Thyroid gland (tissue), 4 donors: ENCODE results near the gene ERCC3. TPM values are rescaled to one million over a fixed set of nuclear protein-coding genes. Genes with fewer than 3 reads are reported as not detected.

Source experiments
- DNase-seq, 2 donors: peaks; one replicate each; pipeline ENCODE4 v3.0.0-alpha.2; 2019
- H3K27ac ChIP-seq, 3 donors: fragments of 200-600 bp; sonication (generic); 1 replicate in 2 of 3; 2 replicates in 1 of 3; pipeline ENCODE4 v1.5.1; 2016 to 2019; ENCODE audit warnings: mild to moderate bottlenecking in 1 of 3, moderate library complexity in 1 of 3
- H3K27me3 ChIP-seq: fragments of 200-600 bp; sonication (generic); one replicate; pipeline ENCODE4 v1.5.1; 2019
- H3K36me3 ChIP-seq, 2 donors: fragments of 200-600 bp; sonication (generic); one replicate each; pipeline ENCODE4 v1.5.1; 2016 to 2019
- H3K4me1 ChIP-seq, 2 donors: fragments of 200-600 bp; sonication (generic); one replicate each; pipeline ENCODE4 v1.5.1; 2017 to 2019
- H3K4me3 ChIP-seq, 3 donors: fragments of 200-600 bp; sonication (generic); replicated peaks in 1 of 3; 1 replicate in 2 of 3; 2 replicates in 1 of 3; pipeline ENCODE4 v1.5.1; 2016; ENCODE audit warnings: mild to moderate bottlenecking in 1 of 3
- H3K9me3 ChIP-seq: fragments of 200-600 bp; sonication (generic); one replicate; pipeline ENCODE4 v1.5.1; 2017
- POLR2A ChIP-seq, 2 donors: fragments of 450-650 bp; IDR thresholded peaks; one replicate each; pipeline ENCODE4 v1.6.1; 2017; ENCODE audit warnings: antibody characterized with exemption in 2 of 2, mild to moderate bottlenecking in 2 of 2, moderate library complexity in 1 of 2
- WGBS, 2 donors: methylation state at CpG; one replicate each; pipeline ENCODE4 v1.1.5; 2017; 5-methylcytosine and 5-hydroxymethylcytosine counted together
- intact Hi-C: fragments of 100-400 bp; cut with DNase I; formaldehyde crosslinking; loops from one replicate; pipeline ENCODE4 v1.15.1; 2023
- total RNA-seq, 4 donors: library from RNA; depleted of rRNA; stranded (reverse); fragments of >200 nt; gene quantifications; one replicate each; pipeline ENCODE4 v1.2.3, GENCODE V29; 2016
- TF ChIP-seq, protein P1 (sequence below), 6 experiments: fragments of 200-600 bp in 3 of 6; fragments of 450-650 bp in 3 of 6; sonication (generic) in 3 of 6; IDR thresholded peaks; one replicate each; pipeline ENCODE4 v1.5.1; 2016 to 2019; ENCODE audit warnings: antibody characterized with exemption in 6 of 6, mild to moderate bottlenecking in 2 of 6, inconsistent platforms in 1 of 6, moderate library complexity in 1 of 6

Gene ERCC3
- total RNA-seq, 4 donors from 2014 or later: 24.7 to 55.9 (median 36.3) TPM

DNA sequence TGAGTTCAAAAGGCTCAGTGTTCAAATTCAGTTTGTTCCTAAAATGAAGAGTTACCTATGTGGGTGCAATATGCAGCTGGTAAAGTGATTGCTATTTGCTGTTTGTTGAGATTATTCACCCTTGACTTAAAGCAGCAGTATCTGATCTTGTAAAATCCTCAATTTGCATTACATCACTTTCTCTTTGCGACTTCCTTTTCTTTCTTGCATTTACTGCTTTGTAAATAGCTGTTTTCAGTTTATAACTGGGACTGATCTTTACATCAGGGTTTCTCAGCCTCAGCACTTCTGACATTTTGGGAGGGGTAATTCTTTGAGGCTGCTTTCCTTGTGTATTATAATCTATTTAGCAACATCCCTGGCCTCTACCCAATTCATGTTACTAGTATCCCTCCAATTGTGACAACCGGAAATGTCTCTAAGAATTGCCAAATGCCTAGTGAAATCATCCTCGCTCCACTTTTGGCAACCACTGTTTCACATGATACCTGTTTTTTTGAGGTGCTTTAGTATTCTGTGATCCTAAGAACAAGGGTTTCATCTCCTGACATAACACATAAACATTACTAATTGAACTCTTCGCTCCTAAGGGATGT is 12.1 kb upstream of the ERCC3 start:
- H3K36me3 ChIP-seq: peaks cover 24 to 25% of the 10 kb centered on the region in 2 donors
- intact Hi-C loops: no loop called here
- DNase-seq: no peak
- no peak overlapping the region for H3K27ac ChIP-seq
- no peak overlapping the region for H3K4me3 ChIP-seq
- H3K27me3 ChIP-seq: no peaks in the 10 kb centered on the region
- WGBS, 2 donors: 79 to 93% methylated on average over 4 of the region's 4 CpGs
- H3K4me1 ChIP-seq: no peaks in the 10 kb centered on the region
- TF ChIP-seq, protein P1, sequence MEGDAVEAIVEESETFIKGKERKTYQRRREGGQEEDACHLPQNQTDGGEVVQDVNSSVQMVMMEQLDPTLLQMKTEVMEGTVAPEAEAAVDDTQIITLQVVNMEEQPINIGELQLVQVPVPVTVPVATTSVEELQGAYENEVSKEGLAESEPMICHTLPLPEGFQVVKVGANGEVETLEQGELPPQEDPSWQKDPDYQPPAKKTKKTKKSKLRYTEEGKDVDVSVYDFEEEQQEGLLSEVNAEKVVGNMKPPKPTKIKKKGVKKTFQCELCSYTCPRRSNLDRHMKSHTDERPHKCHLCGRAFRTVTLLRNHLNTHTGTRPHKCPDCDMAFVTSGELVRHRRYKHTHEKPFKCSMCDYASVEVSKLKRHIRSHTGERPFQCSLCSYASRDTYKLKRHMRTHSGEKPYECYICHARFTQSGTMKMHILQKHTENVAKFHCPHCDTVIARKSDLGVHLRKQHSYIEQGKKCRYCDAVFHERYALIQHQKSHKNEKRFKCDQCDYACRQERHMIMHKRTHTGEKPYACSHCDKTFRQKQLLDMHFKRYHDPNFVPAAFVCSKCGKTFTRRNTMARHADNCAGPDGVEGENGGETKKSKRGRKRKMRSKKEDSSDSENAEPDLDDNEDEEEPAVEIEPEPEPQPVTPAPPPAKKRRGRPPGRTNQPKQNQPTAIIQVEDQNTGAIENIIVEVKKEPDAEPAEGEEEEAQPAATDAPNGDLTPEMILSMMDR (IDR thresholded peaks at IDR 0.05): no peak
- TF ChIP-seq POLR2A (IDR thresholded peaks at IDR 0.05): no peak
- H3K9me3 ChIP-seq: no peaks in the 10 kb centered on the region

DNA sequence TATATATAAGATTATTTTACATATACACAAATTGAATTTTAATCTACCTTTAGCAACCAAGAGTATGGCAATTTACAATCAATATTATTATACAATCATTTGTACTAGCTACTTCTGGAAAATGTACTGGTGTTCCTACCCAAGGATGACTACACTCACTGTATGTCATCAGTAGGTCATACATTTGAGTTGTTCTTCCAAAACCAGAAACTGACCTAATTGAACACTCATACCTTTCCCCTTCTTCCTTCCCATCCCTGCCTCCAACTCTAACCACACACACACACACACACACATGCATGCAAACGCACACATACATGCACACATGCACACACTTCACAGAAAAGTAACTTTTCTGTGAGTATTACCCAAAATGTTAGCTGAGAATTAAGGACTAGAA is 8.2 kb upstream of the ERCC3 start:
- no peak for DNase-seq
- Histone ChIP-seq H3K36me3 (peaks cover 5 to 9% of the 10 kb centered on the region in 2 donors), H3K27me3 (no peaks in the 10 kb centered on the region), H3K4me3 (no peak overlapping the region), H3K9me3 (no peaks in the 10 kb centered on the region), H3K4me1 (no peaks in the 10 kb centered on the region), H3K27ac (no peak overlapping the region)
- WGBS, 2 donors: 94% methylated on average over 1 of the region's 1 CpG
- intact Hi-C loops: no loop called here
- no peak for TF ChIP-seq POLR2A (IDR thresholded peaks at IDR 0.05)
- TF ChIP-seq, protein P1 (IDR thresholded peaks at IDR 0.05): no peak

DNA sequence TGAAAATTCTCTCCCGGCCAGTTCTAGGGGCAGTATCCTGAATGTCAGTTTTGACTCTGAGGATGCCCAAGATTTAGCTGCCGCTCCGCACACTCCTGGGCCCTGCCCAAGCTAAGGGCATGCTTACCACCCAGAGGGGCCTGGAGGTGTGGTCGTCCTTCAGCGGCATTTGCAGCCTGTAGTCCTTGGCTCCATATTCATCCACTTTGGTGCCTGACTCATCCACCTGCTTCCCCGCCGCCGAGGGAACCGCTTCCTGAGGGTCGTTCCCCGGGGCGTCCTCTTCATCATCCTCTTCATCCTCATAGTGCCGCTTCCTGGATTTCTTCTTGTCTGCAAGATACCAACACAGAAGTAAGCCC is 577 bp downstream of the ERCC3 start:
- H3K4me3 ChIP-seq: peak overlapping the region; percentile 60 to 100 (median 96)
- peak overlapping the region in 1 of 3 donors; percentile 80 for H3K27ac ChIP-seq
- H3K27me3 ChIP-seq: no peaks in the 10 kb centered on the region
- H3K4me1 ChIP-seq: peaks cover 0 to 9% of the 10 kb centered on the region in 2 donors
- H3K9me3 ChIP-seq: no peaks in the 10 kb centered on the region
- TF ChIP-seq, protein P1 (IDR thresholded peaks at IDR 0.05): no peak
- TF ChIP-seq POLR2A (IDR thresholded peaks at IDR 0.05): no peak
- 12 to 14% methylated on average over 11 to 13 of the region's 13 CpGs for WGBS, 2 donors
- peaks cover 26 to 30% of the 10 kb centered on the region in 2 donors for H3K36me3 ChIP-seq
- DNase-seq: no peak
- intact Hi-C loops: no loop called here

DNA sequence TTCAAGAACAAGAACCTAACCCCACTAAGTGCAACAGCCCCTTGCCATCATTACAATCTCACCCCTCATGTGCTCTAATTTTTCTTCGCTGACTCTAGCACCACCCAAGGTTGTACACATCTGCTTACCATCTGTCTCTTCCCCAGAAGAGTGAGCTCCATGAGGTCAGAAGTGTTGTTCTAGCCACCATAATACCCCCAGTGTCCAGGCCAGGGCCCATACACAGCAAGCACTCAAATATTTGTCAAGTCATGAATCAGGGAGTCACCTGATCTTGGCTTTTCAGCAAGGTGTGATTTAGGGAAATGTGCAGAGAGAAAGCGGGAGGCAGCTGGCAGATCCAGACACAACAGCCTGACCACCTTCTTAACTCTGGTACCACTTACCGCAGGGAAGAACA is 5.7 kb downstream of the ERCC3 start:
- intact Hi-C loops: no loop called here
- Histone ChIP-seq H3K9me3 (no peaks in the 10 kb centered on the region), H3K27ac (no peak overlapping the region), H3K4me3 (no peak overlapping the region), H3K36me3 (peaks cover 73 to 76% of the 10 kb centered on the region in 2 donors), H3K4me1 (peaks cover 0 to 3% of the 10 kb centered on the region in 2 donors), H3K27me3 (no peaks in the 10 kb centered on the region)
- WGBS, 2 donors: 93 to 99% methylated on average over 3 of the region's 3 CpGs
- DNase-seq: no peak
- TF ChIP-seq, protein P1 (IDR thresholded peaks at IDR 0.05): no peak
- no peak for TF ChIP-seq POLR2A (IDR thresholded peaks at IDR 0.05)

DNA sequence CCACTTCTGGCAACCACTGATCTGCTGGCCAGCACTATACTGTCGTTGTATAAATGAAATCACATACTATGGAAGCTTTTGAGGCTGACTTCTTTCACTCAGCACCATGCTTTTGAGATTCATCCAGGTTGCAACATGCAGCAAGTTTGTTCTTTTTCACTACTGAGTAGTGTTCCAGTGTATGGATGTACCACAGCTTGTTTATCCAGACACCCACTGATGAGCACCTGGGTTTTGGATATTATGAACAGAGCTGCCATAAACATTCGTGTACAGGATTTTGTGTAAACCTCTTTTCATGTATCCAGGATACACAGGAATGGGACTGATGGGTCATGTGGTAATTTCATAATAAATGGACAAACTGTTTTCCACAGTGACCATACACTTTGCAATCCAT is 10.7 kb downstream of the ERCC3 start:
- no peak overlapping the region for H3K4me3 ChIP-seq
- no peak overlapping the region for H3K27ac ChIP-seq
- no peak for TF ChIP-seq POLR2A (IDR thresholded peaks at IDR 0.05)
- TF ChIP-seq, protein P1 (IDR thresholded peaks at IDR 0.05): no peak
- no peaks in the 10 kb centered on the region for H3K9me3 ChIP-seq
- H3K4me1 ChIP-seq: no peaks in the 10 kb centered on the region
- H3K27me3 ChIP-seq: no peaks in the 10 kb centered on the region
- no peak for DNase-seq
- peaks cover 66% of the 10 kb centered on the region in 2 donors for H3K36me3 ChIP-seq
- 97 to 98% methylated on average over 2 of the region's 2 CpGs for WGBS, 2 donors
- intact Hi-C loops: no loop called here
